ENCODE measurements around the gene TAF11.
"Not testable (repeated sequence)": the region's sequence is repeated elsewhere in the genome, so short reads cannot be mapped to it uniquely, and the experiment has no call there.

The TAF11 gene

GRCh38 chr6:34865107-34865506 is 22.7 kb downstream of the TAF11 start:
- no peak for DNase-seq (ENCODE audit: low read depth)

- no peak for DNase-seq (ENCODE audit: low read depth)
Observed at GRCh38 chr6:34864007-34864406, 23.8 kb downstream of the TAF11 start.

GRCh38 chr6:34860776-34861175 is 27.1 kb downstream of the TAF11 start:
- DNase-seq (ENCODE audit: low read depth), result no peak

- no peak for DNase-seq (ENCODE audit: low read depth)
Observed at GRCh38 chr6:34859951-34860350, 27.9 kb downstream of the TAF11 start.

GRCh38 chr6:34858681-34859080 is 29.2 kb downstream of the TAF11 start:
- no peak for DNase-seq (ENCODE audit: low read depth)

- no peak for DNase-seq (ENCODE audit: low read depth)
Observed at GRCh38 chr6:34855463-34855862, 32.4 kb downstream of the TAF11 start.

GRCh38 chr6:34852406-34853085 is 35.3 kb downstream of the TAF11 start:
- no peak for DNase-seq (ENCODE audit: low read depth)

GRCh38 chr6:34851361-34851760 is 36.5 kb downstream of the TAF11 start:
- no peak for DNase-seq (ENCODE audit: low read depth)

GRCh38 chr6:34849066-34849465 is 38.8 kb downstream of the TAF11 start:
- not testable (repeated sequence) for DNase-seq (ENCODE audit: low read depth)

- no peak for DNase-seq (ENCODE audit: low read depth)
Observed at GRCh38 chr6:34839666-34840352, 48.0 kb downstream of the TAF11 start.

- DNase-seq (ENCODE audit: low read depth), result no peak
Observed at GRCh38 chr6:34837528-34837927, 50.3 kb downstream of the TAF11 start.

GRCh38 chr6:34836451-34836850 is 51.4 kb downstream of the TAF11 start:
- DNase-seq (ENCODE audit: low read depth), result no peak

GRCh38 chr6:34836008-34836407 is 51.8 kb downstream of the TAF11 start:
- no peak for DNase-seq (ENCODE audit: low read depth)

- DNase-seq (ENCODE audit: low read depth), result no peak
Observed at GRCh38 chr6:34834789-34835518, 52.9 kb downstream of the TAF11 start.

GRCh38 chr6:34832942-34833341 is 54.9 kb downstream of the TAF11 start:
- no peak for DNase-seq (ENCODE audit: low read depth)

- DNase-seq (ENCODE audit: low read depth), result no peak
Observed at GRCh38 chr6:34829137-34829536, 58.7 kb downstream of the TAF11 start.

Measured in stimulated activated CD8-positive, alpha-beta memory T cell treated with anti-CD3 and anti-CD28 coated beads, Interleukin-7, amount 100 ng/mL, for 24 hours (primary cell).